ENCODE measurements around the gene SLC38A1. TPM values are rescaled to one million over a fixed set of nuclear protein-coding genes. Genes with fewer than 3 reads are reported as not detected.
"Not testable (repeated sequence)": the region's sequence is repeated elsewhere in the genome, so short reads cannot be mapped to it uniquely, and the experiment has no call there.

Gene SLC38A1
- total RNA-seq, 1 experiment from 2014 or later: 75.1 TPM

- no peak for DNase-seq (ENCODE audit: low read depth)
Measured at GRCh38 chr12:46207644-46208043, 61.2 kb downstream of the SLC38A1 start.

- no peak for DNase-seq (ENCODE audit: low read depth)
Measured at GRCh38 chr12:46206471-46206870, 62.4 kb downstream of the SLC38A1 start.

- no peak for DNase-seq (ENCODE audit: low read depth)
Measured at GRCh38 chr12:46205294-46205693, 63.5 kb downstream of the SLC38A1 start.

DNA sequence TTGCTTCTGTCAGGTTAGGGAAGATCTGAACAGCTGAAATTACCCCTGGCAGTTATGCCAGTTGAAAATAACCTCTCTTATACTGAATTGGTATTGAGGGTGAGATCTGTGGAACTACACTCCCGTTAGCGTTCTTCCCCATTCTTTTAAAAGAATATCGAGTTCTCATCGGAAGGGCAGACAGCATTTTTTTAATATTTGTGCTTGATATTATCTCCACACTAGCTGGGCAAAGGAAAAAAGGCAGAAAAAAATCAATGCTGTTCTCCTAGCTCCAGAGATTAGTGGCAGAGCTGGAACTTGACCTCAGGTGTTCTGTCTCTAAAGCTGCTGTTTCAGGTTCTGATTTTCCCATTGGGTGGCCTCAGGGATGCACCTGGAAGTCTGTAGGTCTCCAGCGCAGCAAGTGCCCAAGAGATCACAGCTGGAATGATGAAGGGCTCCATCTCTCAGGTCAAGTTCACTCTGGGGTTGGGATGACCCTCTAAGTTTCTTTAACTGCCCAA is 67.5 kb downstream of the SLC38A1 start:
- no peak for DNase-seq (ENCODE audit: low read depth)

DNA sequence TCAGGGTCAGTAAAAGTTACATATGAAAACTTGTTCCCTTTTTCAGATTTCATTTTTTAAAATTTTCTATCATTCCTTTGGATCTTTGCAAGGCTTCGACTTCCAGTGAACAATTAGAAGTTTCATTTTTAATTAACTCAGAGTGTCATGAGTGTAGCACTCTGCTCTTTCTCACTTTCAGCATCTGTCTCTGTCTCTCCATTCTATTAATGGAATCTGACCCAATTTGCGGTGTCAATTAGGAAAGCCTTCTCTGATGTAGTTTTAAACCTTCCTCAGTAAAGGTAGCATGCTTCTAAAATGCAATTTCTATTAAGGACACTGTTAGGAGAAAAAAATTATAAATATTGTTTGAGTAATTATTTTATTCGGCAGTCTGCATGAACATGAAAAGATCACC is 68.3 kb downstream of the SLC38A1 start:
- DNase-seq (ENCODE audit: low read depth): no peak

DNA sequence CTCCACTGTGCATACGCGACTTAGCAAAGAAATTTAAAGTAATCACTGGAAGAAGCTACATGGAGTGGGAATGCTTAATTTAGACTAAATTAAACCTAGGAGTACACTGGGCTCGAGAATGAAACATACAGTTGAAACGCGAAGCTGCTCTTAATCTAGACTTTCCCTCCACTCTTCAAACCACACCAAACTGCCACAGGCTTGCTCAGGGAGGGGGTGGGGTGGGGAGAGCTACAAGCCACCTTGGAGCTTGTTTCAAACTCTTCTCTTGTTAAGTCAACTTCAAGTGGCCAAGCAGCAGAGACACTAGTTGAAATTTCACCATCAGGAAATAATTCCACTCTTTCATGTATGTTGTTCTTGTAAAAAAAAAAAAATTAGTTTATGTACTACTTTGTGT is 69.9 kb downstream of the SLC38A1 start:
- DNase-seq (ENCODE audit: low read depth): no peak

GRCh38 chr12:46197883-46198282 is 71.0 kb downstream of the SLC38A1 start:
- no peak for DNase-seq (ENCODE audit: low read depth)

- not testable (repeated sequence) for DNase-seq (ENCODE audit: low read depth)
Measured at GRCh38 chr12:46190533-46190932, 78.3 kb downstream of the SLC38A1 start.

DNA sequence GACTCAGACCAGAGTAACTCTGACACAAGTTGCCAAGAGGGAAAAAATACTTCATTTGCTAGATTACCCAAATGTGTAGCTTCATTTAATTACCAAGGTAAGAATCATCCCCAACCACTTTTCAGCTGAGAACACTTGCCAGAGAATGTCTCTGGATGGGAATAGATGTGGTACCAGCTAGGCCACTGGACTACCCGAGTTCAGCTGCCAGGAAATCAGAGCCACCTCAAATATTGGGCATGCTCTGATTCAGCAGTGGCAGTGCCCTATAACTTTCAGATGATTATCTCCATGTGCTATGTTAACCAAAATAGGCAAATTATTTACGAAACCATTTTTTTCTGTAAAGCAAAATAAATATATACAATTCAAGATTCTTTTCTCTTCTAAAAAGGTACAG is 80.7 kb downstream of the SLC38A1 start:
- no peak for DNase-seq (ENCODE audit: low read depth)

GRCh38 chr12:46187023-46187422 is 81.8 kb downstream of the SLC38A1 start:
- DNase-seq (ENCODE audit: low read depth): peak; percentile 74

- DNase-seq (ENCODE audit: low read depth): no peak
Measured at GRCh38 chr12:46186088-46186487, 82.8 kb downstream of the SLC38A1 start.

GRCh38 chr12:46185686-46186085 is 83.2 kb downstream of the SLC38A1 start:
- no peak for DNase-seq (ENCODE audit: low read depth)

DNA sequence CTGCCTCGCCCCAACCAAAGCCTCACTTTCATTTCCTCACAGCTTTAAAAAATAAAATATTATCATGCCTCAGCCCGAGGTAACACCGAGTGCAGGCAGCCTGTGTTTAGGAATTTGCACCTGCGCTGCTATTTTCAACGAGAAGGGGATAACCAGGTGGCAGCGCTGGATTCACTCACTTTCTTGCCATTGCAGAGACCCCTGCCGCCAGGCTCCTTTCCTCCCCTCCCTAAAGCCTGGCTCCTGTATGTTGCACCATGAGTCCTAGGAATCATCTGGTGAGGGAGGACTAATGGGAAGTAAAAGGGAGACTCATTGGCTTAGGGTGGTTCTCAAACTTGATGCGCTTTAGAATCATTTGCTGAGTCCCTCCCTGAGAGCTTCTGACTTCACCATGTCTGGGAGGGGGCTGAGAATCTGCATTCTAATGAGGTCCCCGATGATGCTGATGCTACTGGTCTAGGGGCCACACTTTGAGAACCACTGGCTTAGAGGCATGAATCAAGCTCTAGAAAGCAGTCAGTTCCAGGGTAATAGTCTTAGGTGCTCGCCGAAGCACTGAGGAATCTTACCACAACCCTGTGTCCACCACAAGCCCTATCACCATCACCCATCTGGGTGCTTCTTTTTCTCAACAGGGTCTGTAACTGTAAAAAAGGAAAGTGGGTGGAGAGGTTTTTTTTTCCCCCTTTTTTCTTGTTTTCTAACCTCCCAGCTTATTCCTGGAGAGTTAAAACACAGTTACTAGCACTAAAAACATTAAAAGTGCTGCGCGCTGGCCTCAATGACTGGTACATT is 83.8 kb downstream of the SLC38A1 start:
- DNase-seq (ENCODE audit: low read depth): no peak

- no peak for DNase-seq (ENCODE audit: low read depth)
Measured at GRCh38 chr12:46183112-46183511, 85.7 kb downstream of the SLC38A1 start.

DNA sequence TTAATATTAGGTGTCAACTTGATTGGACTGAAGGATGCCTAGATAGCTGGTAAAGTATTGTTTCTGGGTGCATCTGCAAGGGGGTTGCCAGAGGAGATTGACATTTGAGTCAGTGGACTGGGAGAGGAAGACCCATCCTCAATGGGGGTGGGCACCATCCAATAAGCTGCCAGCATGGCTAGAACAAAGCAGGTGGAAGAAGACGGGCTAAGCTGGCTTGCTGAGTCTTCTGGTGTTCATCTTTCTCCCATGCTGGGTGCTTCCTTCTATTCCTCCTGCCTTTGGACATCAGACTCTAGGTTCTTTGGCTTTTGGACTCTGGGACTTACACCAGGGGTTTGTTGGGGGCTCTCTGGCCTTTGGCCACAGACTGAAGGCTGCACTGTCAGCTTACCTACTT is 87.4 kb downstream of the SLC38A1 start:
- no peak for DNase-seq (ENCODE audit: low read depth)

GRCh38 chr12:46179693-46180452 is 89.0 kb downstream of the SLC38A1 start:
- no peak for DNase-seq (ENCODE audit: low read depth)

DNA sequence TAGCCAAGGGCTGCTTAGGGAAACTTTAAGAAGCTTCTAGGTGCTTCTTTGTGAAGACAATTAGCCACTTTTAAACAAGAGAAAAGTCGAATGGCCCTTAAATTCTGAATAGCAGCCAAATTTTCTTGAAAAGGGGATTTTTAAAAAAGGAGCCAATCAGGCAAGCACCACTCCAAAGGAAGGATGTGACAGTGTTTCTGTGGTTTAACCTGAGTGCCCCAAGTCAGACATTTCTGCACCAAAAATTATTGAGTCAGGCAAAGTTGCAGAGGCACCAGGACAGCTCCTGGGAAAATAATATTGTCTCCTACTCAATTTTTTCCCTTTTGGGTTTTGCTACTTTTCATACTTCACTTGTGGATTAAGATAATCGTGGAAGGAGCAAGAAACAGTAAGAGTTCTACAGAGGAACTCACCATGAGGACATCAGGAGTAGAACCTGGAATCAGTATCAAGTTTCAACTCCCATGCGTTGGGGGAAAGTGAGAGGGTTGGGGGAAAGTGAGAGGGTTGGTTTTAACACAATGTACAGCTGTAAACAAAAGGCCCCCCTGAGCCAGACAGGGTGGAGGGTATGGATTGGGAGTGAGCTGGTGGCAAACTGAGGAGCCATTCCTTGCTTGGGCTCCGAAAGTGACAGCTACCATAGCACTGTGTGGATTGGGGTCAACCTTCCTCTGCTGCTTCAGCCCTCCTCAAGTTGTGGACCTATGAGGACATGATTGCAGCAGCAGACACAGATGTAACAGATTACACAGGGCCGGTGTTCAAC is 90.8 kb downstream of the SLC38A1 start:
- no peak for DNase-seq (ENCODE audit: low read depth)

GRCh38 chr12:46177025-46177424 is 91.8 kb downstream of the SLC38A1 start:
- no peak for DNase-seq (ENCODE audit: low read depth)

DNA sequence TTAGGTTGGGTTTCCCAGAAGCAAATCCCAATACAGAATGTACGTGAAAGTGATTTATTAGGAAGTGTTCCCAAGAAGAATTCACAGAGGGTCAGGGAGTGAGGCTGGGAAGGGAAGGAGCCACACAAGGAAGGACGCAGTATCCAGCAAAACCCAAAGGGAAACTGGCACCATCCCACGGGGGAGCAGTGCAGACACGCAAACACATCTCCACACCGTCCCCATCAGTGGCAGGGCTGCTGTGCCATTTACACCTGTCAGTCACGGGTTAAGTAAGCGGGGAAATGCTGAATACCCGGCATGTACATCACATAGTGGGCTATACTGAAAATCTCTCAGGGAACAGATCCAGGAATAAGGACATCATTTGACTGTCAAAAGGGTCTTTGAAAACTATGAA is 93.9 kb downstream of the SLC38A1 start:
- no peak for DNase-seq (ENCODE audit: low read depth)

- DNase-seq (ENCODE audit: low read depth): no peak
Measured at GRCh38 chr12:46174061-46174662, 94.7 kb downstream of the SLC38A1 start.

- no peak for DNase-seq (ENCODE audit: low read depth)
Measured at GRCh38 chr12:46168426-46168825, 100.4 kb downstream of the SLC38A1 start.

DNA sequence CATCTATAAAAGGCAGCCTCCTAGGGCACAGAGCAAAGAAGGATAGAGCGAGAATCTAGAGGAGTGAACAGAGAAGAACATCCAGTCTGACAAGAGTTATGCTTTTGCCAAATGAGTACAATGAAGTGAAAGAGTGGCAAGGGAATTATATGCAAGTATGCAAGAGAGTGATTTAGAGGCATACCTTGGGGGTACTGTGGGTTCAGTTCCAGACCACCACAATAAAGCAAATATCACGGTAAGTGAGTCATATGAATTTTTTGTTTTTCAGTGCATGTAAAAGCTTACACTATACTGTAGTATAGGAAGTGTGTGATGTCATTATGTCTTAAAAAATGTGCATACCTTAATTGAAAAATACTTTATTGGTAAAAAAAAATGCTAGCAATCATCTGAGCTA is 101.4 kb downstream of the SLC38A1 start:
- no peak for DNase-seq (ENCODE audit: low read depth)

Measured in Daoy (cell line).